H1 (cell line): ENCODE results near the gene CUX1. TPM values are rescaled to one million over a fixed set of nuclear protein-coding genes. Genes with fewer than 3 reads are reported as not detected.

Experiments
- CTCF ChIA-PET: fragments of 300-600 bp; sonication (Branson Sonifier 250); formaldehyde crosslinking; loops from one replicate; lab custom pipeline; 2021; ENCODE audit not compliant: partially characterized antibody; lab: Charles Lee
- POLR2A ChIA-PET: fragments of 300-600 bp; sonication (Branson Sonifier 250); formaldehyde crosslinking; loops from one replicate; lab custom pipeline; 2021; ENCODE audit warnings: inconsistent platforms; ENCODE audit not compliant: partially characterized antibody; lab: Charles Lee
- DNase-seq, 2 experiments: peaks; one replicate each; pipeline versions ENCODE4 v3.0.0 to v3.0.0-alpha.2; 2010 to 2022; ENCODE audit warnings: low spot score in 2 of 2, low read depth in 1 of 2, mixed read lengths in 1 of 2
- FAIRE-seq: peaks from 2 replicates; lab custom pipeline; 2011; peaks lifted over from hg19 to GRCh38; lab: Jason Lieb, UNC
- H2AFZ ChIP-seq: 2 replicates; pipeline ENCODE4 v1.8.1; 2012; ENCODE audit warnings: low read length, inconsistent platforms
- H2AK5ac ChIP-seq: 2 replicates; pipeline ENCODE4 v1.6.1; 2013; ENCODE audit warnings: low read depth, low read length
- H2BK120ac ChIP-seq: replicated peaks from 2 replicates; pipeline ENCODE3; 2013; ENCODE audit warnings: low read depth, low read length, inconsistent platforms
- H2BK12ac ChIP-seq: 2 replicates; pipeline ENCODE4 v1.6.1; 2013; ENCODE audit warnings: low read depth, low read length
- H2BK15ac ChIP-seq: 2 replicates; pipeline ENCODE4 v1.6.1; 2013; ENCODE audit warnings: low read length
- H2BK20ac ChIP-seq: 2 replicates; pipeline ENCODE4 v1.6.1; 2013; ENCODE audit warnings: low read length
- H2BK5ac ChIP-seq: 2 replicates; pipeline ENCODE4 v1.6.1; 2013; ENCODE audit warnings: low read depth, low read length
- H3K14ac ChIP-seq: 2 replicates; pipeline ENCODE4 v1.6.1; 2013; ENCODE audit warnings: inconsistent platforms; ENCODE audit not compliant: insufficient read length
- H3K18ac ChIP-seq: 2 replicates; pipeline ENCODE4 v1.6.1; 2013; ENCODE audit warnings: low read length; ENCODE audit errors: extremely low read depth
- H3K23ac ChIP-seq: 2 replicates; pipeline ENCODE4 v1.6.1; 2013; ENCODE audit warnings: inconsistent platforms; ENCODE audit not compliant: insufficient read length
- H3K23me2 ChIP-seq: 2 replicates; pipeline ENCODE4 v1.6.1; 2013; ENCODE audit warnings: low read depth, low read length
- H3K27ac ChIP-seq: 2 replicates; pipeline ENCODE4 v1.6.1; 2011; ENCODE audit warnings: low read depth, low read length, inconsistent platforms
- H3K27me3 ChIP-seq, 4 experiments: replicated peaks in 1 of 4; 1 replicate in 1 of 4; 2 replicates in 3 of 4; pipeline versions ENCODE4 v1.6.1 to v1.8.1; 2011 to 2013; ENCODE audit warnings: low read length in 3 of 4, mild to moderate bottlenecking in 3 of 4, inconsistent platforms in 2 of 4, mixed read lengths in 2 of 4, moderate library complexity in 1 of 4; ENCODE audit not compliant: control insufficient read depth in 3 of 4, insufficient read depth in 3 of 4; ENCODE audit errors: extremely low read depth in 1 of 4
- H3K36me3 ChIP-seq, 4 experiments: 2 replicates each; pipeline versions ENCODE4 v1.6.1 to v1.8.1; 2011 to 2013; ENCODE audit warnings: mild to moderate bottlenecking in 4 of 4, low read length in 3 of 4, moderate library complexity in 2 of 4, control low read depth in 1 of 4, inconsistent platforms in 1 of 4; ENCODE audit not compliant: insufficient read depth in 4 of 4, control insufficient read depth in 2 of 4
- H3K4ac ChIP-seq: replicated peaks from 2 replicates; pipeline ENCODE3; 2013; ENCODE audit warnings: low read length, low read depth, mixed read lengths, inconsistent platforms; ENCODE audit not compliant: insufficient read length
- H3K4me1 ChIP-seq, 4 experiments: replicated peaks in 1 of 4; 1 replicate in 1 of 4; 2 replicates in 3 of 4; pipeline versions ENCODE4 v1.6.1 to v1.8.1; 2011 to 2013; ENCODE audit warnings: low read length in 3 of 4, inconsistent platforms in 2 of 4, mixed read lengths in 1 of 4; ENCODE audit not compliant: insufficient read depth in 4 of 4, control insufficient read depth in 3 of 4
- H3K4me2 ChIP-seq, 2 experiments: 2 replicates each; pipeline versions ENCODE4 v1.6.1 to v1.8.1; 2011 to 2013; ENCODE audit warnings: low read depth in 2 of 2, low read length in 2 of 2, control low read depth in 1 of 2, inconsistent platforms in 1 of 2, mild to moderate bottlenecking in 1 of 2; ENCODE audit not compliant: insufficient read depth in 1 of 2
- H3K4me3 ChIP-seq, 4 experiments: fragments of 200-600, 300-600 bp in 1 of 4; sonication (generic), shearing (Covaris generic), sonication (Bioruptor Twin) in 1 of 4; 2 replicates each; pipeline versions ENCODE4 v1.5.1 to v1.8.1; 2011 to 2016; ENCODE audit warnings: low read length in 4 of 4, low read depth in 3 of 4, control low read depth in 2 of 4, inconsistent platforms in 2 of 4, mild to moderate bottlenecking in 2 of 4, mixed read lengths in 1 of 4, moderate library complexity in 1 of 4; ENCODE audit not compliant: insufficient read depth in 2 of 4; ENCODE audit errors: extremely low read depth in 1 of 4
- H3K56ac ChIP-seq: replicated peaks from 2 replicates; pipeline ENCODE3; 2013; ENCODE audit warnings: low read depth, mild to moderate bottlenecking, mixed read lengths, low read length, inconsistent platforms; ENCODE audit not compliant: insufficient read length
- H3K79me1 ChIP-seq: 2 replicates; pipeline ENCODE4 v1.6.1; 2013; ENCODE audit warnings: low read depth, low read length, control low read depth
- H3K79me2 ChIP-seq, 2 experiments: 2 replicates each; pipeline versions ENCODE4 v1.6.1 to v1.8.1; 2012 to 2013; ENCODE audit warnings: low read length in 2 of 2, mild to moderate bottlenecking in 2 of 2, inconsistent platforms in 1 of 2; ENCODE audit not compliant: insufficient read depth in 2 of 2, control insufficient read depth in 1 of 2
- H3K9ac ChIP-seq, 4 experiments: replicated peaks in 1 of 4; 1 replicate in 1 of 4; 2 replicates in 3 of 4; pipeline versions ENCODE4 v1.6.1 to v1.8.1; 2011 to 2013; ENCODE audit warnings: low read depth in 3 of 4, low read length in 3 of 4, control low read depth in 2 of 4, mild to moderate bottlenecking in 2 of 4, moderate library complexity in 2 of 4, inconsistent platforms in 1 of 4; ENCODE audit errors: extremely low read depth in 1 of 4
- H3K9me3 ChIP-seq, 2 experiments: 2 replicates each; pipeline versions ENCODE4 v1.6.1 to v1.8.1; 2012 to 2013; ENCODE audit warnings: mild to moderate bottlenecking in 2 of 2, moderate library complexity in 2 of 2, control low read depth in 1 of 2, inconsistent platforms in 1 of 2, low read depth in 1 of 2, low read length in 1 of 2, mixed read lengths in 1 of 2; ENCODE audit not compliant: insufficient read depth in 2 of 2
- H4K20me1 ChIP-seq, 2 experiments: replicated peaks in 1 of 2; 2 replicates each; pipeline versions ENCODE3 to v1.8.1; 2011 to 2013; ENCODE audit warnings: inconsistent platforms in 2 of 2, low read length in 2 of 2, mild to moderate bottlenecking in 1 of 2; ENCODE audit not compliant: insufficient read depth in 2 of 2, control insufficient read depth in 1 of 2
- H4K5ac ChIP-seq: 2 replicates; pipeline ENCODE4 v1.6.1; 2013; ENCODE audit warnings: low read length, low read depth, mixed read lengths, inconsistent platforms; ENCODE audit not compliant: insufficient read length
- H4K8ac ChIP-seq: 2 replicates; pipeline ENCODE4 v1.8.0; 2013; ENCODE audit warnings: mild to moderate bottlenecking, moderate library complexity, low read length, inconsistent platforms; ENCODE audit not compliant: insufficient read depth; ENCODE audit errors: extremely low read depth
- H4K91ac ChIP-seq: replicated peaks from 2 replicates; pipeline ENCODE3; 2013; ENCODE audit warnings: low read length, mixed read lengths, inconsistent platforms; ENCODE audit not compliant: insufficient read length
- CBX5 ChIP-seq: fragments of 300-800, 300-1000 bp; sonication (generic); IDR thresholded peaks from 2 replicates; pipeline ENCODE4 v1.7.1; 2016; ENCODE audit warnings: antibody characterized with exemption, low read length, low read depth
- FOSL1 ChIP-seq: IDR thresholded peaks from 2 replicates; pipeline ENCODE4 v1.6.1; 2011; ENCODE audit warnings: mild to moderate bottlenecking, low read depth, low read length, moderate library complexity; ENCODE audit not compliant: insufficient read depth
- POLR2A ChIP-seq, 2 experiments: IDR thresholded peaks; 1 replicate in 1 of 2; 2 replicates in 1 of 2; pipeline ENCODE4 v1.6.1; 2011; ENCODE audit warnings: low read depth in 2 of 2, low read length in 2 of 2, mild to moderate bottlenecking in 2 of 2; ENCODE audit errors: control extremely low read depth in 1 of 2
- SIX5 ChIP-seq: IDR thresholded peaks from 2 replicates; pipeline ENCODE4 v1.6.1; 2011; ENCODE audit warnings: mild to moderate bottlenecking, low read depth, low read length
- TAF1 ChIP-seq: IDR thresholded peaks from 2 replicates; pipeline ENCODE4 v1.6.1; 2011; ENCODE audit warnings: mild to moderate bottlenecking, low read depth, low read length
- WGBS, 2 experiments: shearing (Covaris generic) in 1 of 2; methylation state at CpG; one replicate each; pipeline versions ENCODE4 v1.1.6 to v1.1.7; 2013 to 2015; ENCODE audit warnings: low lambda C conversion rate in 2 of 2, mixed read lengths in 2 of 2, inconsistent platforms in 1 of 2, low coverage in 1 of 2, missing lambda C conversion rate in 1 of 2; ENCODE audit not compliant: insufficient replicate concordance in 2 of 2, insufficient coverage in 1 of 2, insufficient read length in 1 of 2; ENCODE audit errors: extremely low coverage in 1 of 2, missing lambda C conversion rate in 1 of 2; 5-methylcytosine and 5-hydroxymethylcytosine counted together
- polyA plus RNA-seq, 7 experiments: library from polyadenylated mRNA; depleted of rRNA in 3 of 7; stranded (reverse) in 5 of 7; unstranded in 2 of 7; fragments of >200 nt in 5 of 7; fragments of 200-250 nt in 2 of 7; gene quantifications; 1 replicate in 5 of 7; 2 replicates in 1 of 7; 4 replicates in 1 of 7; pipeline versions ENCODE4 v1.2.1 to v1.2.3, GENCODE V29; 2011 to 2013; ENCODE audit warnings: missing spikeins in 2 of 7, mixed read lengths in 2 of 7
- total RNA-seq: library from RNA; stranded (reverse); fragmentation: NEBNext Ultra II Directional; extraction: Animal tissue kit (Norgen Biotek cat#: 25700); gene quantifications from 2 replicates; pipeline ENCODE4 v1.2.1, GENCODE V29; 2021

Gene CUX1
- total and polyA plus RNA-seq, 2 of the 8 experiments (the other 6 are each of a cell fraction or from before 2014, with no cell fraction given): 21.6 to 65.9 TPM

GRCh38 chr7:102252366-102252982 is 435.0 kb downstream of the CUX1 start:
- no peak for FAIRE-seq
- H3K27ac ChIP-seq: no peak overlapping the region
- 81% methylated on average over 11 of the region's 11 CpGs; no CpG with 5 or more reads in 1 of the 2 experiments for WGBS, 2 experiments
- no peaks in the 10 kb centered on the region for H3K9me3 ChIP-seq
- H3K36me3 ChIP-seq: peaks cover 0 to 3% (median 0%) of the 10 kb centered on the region in 4 experiments; a peak in 2 of 8 replicates
- no peak overlapping the region for H3K4me3 ChIP-seq
- H2AFZ ChIP-seq: no peak overlapping the region
- no peak overlapping the region for H2BK12ac ChIP-seq
- no peak overlapping the region for H3K18ac ChIP-seq
- H3K56ac ChIP-seq: no peak overlapping the region
- no peak overlapping the region for H4K91ac ChIP-seq
- no peak overlapping the region for H3K9ac ChIP-seq
- no peak overlapping the region for H3K23ac ChIP-seq
- no peaks in the 10 kb centered on the region for H3K23me2 ChIP-seq
- no peaks in the 10 kb centered on the region for H3K79me1 ChIP-seq
- H2BK15ac ChIP-seq: no peak overlapping the region
- DNase-seq: no peak
- H2BK20ac ChIP-seq: no peak overlapping the region
- H3K4me2 ChIP-seq: no peak overlapping the region
- no peak overlapping the region for H4K5ac ChIP-seq
- H2AK5ac ChIP-seq: no peak overlapping the region
- no peaks in the 10 kb centered on the region for H3K27me3 ChIP-seq
- no peaks in the 10 kb centered on the region for H4K20me1 ChIP-seq
- H3K4ac ChIP-seq: no peak overlapping the region
- no peak overlapping the region for H2BK5ac ChIP-seq
- H3K14ac ChIP-seq: no peak overlapping the region
- H3K79me2 ChIP-seq: no peaks in the 10 kb centered on the region
- H2BK120ac ChIP-seq: no peak overlapping the region
- peaks cover 0 to 10% (median 0%) of the 10 kb centered on the region in 4 experiments; a peak in 5 of 7 replicates for H3K4me1 ChIP-seq
- POLR2A ChIA-PET: interaction anchor here (0.8 kb wide), 1 partner anchor 692 kb away, joined by 3 read pairs; no protein-coding TSS in a partner anchor
- H4K8ac ChIP-seq: no peak overlapping the region
- TF ChIP-seq TAF1: no peak
- TF ChIP-seq CBX5: no peak
- TF ChIP-seq SIX5: no peak
- no peak for TF ChIP-seq POLR2A (IDR thresholded peaks at IDR 0.05; ENCODE audit: control extremely low read depth in 1 of 2, low read depth in 2 of 2, low read length in 2 of 2)
- no peak for TF ChIP-seq FOSL1
- TF ChIP-seq, all 59 proteins: peak for 0
- CTCF ChIA-PET: interaction anchor here (0.5 to 2.1 kb wide), 14 partner anchors 9 to 709 kb away, joined by 3 to 13 read pairs (median 3); no protein-coding TSS in a partner anchor
